ENCODE measurements around the gene POU2F2.

GRCh38 chr19:42066075-42066754 is 66.0 kb downstream of the POU2F2 start:
- TF ChIP-seq POLR2A (IDR thresholded peaks at IDR 0.05) (no peak), CTCF (IDR thresholded peaks at IDR 0.05) (no peak)
